NCI-H1417 (cell line): Measurements from ENCODE around the gene NCF4.
A peak's percentile ranks its signal among the peaks of the same experiment; 100 is the strongest.

Source experiments
- DNase-seq, 3 experiments: peaks; one replicate each; lab custom pipeline; 2025; lab: John Stamatoyannopoulos, UW

Gene NCF4

DNA sequence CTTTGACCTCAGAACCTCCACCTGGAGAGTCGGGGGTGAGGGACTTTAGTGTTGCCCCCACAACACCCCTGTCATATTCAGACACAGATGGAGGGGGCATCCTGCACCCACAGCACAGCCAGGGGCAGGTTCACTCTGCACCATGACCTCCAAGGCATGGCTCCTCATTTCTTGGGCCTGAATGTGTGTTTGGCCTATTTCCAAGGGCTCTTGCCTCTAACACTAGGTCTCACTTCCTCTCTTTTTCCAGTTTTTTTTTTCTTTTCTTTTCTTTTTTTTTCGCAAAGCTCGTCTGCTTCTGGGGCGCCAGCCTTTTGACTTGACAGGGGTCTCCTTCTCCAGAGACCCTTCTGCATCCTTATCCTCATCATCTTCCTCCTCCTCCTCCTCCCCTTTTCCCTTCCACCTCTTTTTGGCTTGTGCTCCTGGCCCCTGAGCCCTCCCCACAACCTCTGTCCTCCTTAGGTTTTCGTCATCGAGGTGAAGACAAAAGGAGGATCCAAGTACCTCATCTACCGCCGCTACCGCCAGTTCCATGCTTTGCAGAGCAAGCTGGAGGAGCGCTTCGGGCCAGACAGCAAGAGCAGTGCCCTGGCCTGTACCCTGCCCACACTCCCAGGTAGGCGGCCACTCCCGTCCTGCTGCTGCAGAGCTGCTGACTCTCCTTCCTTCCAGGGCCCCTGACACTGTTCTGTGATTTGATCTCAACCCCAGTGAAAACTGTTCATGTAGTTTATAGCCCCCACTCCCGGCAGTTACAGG lies 3.8 kb downstream of the NCF4 start:
- no peak for DNase-seq

GRCh38 chr22:36865346-36865745 lies 4.5 kb downstream of the NCF4 start:
- DNase-seq, result no peak

- DNase-seq, result no peak
Measured at GRCh38 chr22:36867695-36868094, 6.9 kb downstream of the NCF4 start.

DNA sequence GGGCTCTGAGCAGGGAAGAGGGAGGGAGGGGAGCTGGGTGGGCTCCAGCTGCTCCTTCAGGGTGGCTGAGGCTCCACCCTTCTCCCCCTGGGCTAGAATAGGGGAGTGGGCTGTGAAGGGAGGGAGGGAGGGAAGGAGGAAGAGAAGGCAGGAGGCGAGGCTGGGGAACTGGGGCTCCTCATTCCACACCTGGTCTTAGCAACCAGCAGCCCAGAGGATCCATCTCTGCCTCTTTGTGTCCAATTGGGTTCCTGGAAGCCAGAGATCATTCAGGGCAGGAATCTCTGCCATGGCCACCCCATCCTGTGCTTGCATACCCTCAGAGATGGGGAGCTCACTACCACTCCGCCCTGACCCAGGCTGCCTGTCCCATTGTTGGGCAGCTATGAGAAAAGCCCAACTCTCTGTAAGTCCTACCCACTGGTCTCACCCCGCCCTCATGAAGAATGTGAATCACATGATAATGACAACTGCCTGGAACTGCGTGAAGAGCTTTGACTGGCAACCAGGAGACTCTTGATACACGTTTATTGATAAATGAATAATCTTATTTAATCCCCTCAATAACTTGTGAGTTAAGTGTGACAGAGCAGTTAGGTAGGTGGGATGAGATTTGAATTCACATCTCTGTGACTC lies 7.9 kb downstream of the NCF4 start:
- DNase-seq, result no peak

- DNase-seq, result no peak
Measured at GRCh38 chr22:36870250-36870649, 9.4 kb downstream of the NCF4 start.

DNA sequence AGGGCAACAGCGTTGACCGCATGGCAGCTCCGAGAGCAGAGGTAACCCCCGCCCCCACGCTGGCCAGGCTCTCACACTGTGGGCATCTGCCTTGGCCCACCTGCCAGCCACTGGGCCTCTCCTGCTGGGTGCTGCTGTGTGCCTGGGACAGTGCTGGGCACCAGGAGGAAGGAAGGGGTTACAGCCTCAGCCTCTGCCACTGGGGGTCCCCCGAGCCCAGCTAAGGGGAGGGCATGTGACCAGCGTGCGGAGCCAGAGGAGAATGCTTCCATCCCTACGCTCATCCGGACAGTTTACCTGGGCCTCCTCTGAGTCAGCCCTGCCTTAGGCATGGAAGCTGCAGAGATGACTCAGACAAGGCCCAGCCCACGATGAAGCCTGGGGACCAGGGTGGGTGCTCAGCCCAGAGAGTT lies 10.9 kb downstream of the NCF4 start:
- DNase-seq, result no peak

- no peak for DNase-seq
Measured at GRCh38 chr22:36872084-36872483, 11.3 kb downstream of the NCF4 start.

DNA sequence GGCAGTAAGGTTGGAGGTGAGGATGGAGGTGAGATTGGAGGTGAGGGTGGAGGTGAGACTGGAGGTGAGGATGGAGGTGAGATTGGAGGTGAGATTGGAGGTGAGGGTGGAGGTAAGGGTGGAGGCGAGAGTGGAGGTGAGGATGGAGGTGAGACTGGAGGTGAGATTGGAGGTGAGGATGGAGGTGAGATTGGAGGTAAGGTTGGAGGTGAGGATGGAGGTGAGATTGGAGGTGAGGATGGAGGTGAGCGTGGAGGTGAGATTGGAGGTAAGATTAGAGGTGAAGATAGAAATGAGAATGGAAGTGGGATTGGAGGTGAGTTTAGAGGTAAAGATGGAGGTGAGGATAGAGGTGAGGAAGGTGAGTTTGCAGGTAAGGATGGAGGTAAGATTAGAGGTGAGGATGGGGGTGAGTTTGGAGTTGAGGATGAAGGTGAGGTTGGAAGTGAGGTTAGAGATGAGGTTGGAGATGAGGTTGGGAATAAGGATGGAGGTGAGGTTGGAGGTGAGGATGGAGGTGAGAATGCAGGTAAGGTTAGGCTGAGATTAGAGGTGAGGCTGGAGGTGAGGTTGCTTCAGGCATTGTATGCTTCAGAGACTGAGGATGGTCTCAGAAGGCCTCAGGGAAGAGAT lies 12.2 kb downstream of the NCF4 start:
- DNase-seq, result no peak

- DNase-seq, result peak in 2 of 3 experiments; percentile 2 to 35
Measured at GRCh38 chr22:36873614-36874308, 13.0 kb downstream of the NCF4 start.

GRCh38 chr22:36874309-36874696 lies 13.5 kb downstream of the NCF4 start:
- DNase-seq, result no peak

DNA sequence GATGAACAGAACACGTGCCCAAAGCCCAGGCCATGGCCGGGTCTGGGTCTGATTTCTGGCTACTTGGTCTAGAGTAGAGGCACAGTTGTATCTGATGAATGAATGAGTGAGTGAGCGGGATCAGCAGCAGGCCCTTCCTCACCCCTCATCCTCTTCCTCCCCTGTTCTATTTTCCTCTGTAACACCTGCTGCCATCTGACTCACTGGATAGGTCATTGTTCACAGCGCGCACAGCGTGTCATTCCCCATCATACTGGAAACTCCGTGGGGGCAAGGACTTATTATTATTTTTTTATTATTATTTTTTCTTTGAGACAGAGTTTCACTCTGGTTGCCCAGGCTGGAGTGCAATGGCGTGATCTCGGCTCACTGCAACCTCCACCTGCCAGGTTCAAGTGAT lies 13.9 kb downstream of the NCF4 start:
- DNase-seq, result no peak

GRCh38 chr22:36875741-36876140 lies 14.9 kb downstream of the NCF4 start:
- DNase-seq, result no peak

GRCh38 chr22:36879775-36880174 lies 19.0 kb downstream of the NCF4 start:
- DNase-seq, result no peak

DNA sequence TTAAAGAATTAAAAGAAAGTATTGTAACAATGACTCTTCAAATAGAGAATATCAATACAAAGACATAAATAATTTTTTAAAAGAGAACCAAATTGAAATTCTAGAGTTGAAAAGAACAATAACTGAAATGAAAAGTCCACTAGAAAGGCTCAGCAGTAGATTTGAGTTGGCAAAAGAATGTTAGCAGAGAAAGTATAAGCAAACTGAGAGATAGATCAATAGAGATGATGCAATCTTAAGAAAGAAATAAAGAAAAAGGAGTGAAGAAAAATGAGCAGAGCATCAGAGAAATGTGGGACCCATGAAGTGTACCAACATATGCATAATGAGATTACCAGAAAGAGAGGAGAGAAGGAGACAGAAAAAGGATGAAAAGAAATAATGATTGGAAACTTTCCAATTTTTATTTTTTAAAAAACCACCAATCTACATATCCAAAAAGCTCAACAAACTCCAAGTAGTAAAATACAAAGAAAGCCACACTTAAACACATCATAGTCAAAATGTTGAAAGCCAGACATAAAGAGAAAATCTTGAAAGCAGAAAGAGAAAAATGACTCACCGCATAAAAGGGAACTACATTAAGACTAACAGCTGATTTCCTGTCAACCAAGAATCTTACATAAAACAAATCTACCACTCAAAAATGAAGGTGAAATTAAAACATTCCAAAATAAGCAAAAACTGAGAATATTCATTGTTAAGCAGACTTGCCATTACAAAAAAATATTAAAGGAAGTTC lies 20.9 kb downstream of the NCF4 start:
- DNase-seq, result no peak

DNA sequence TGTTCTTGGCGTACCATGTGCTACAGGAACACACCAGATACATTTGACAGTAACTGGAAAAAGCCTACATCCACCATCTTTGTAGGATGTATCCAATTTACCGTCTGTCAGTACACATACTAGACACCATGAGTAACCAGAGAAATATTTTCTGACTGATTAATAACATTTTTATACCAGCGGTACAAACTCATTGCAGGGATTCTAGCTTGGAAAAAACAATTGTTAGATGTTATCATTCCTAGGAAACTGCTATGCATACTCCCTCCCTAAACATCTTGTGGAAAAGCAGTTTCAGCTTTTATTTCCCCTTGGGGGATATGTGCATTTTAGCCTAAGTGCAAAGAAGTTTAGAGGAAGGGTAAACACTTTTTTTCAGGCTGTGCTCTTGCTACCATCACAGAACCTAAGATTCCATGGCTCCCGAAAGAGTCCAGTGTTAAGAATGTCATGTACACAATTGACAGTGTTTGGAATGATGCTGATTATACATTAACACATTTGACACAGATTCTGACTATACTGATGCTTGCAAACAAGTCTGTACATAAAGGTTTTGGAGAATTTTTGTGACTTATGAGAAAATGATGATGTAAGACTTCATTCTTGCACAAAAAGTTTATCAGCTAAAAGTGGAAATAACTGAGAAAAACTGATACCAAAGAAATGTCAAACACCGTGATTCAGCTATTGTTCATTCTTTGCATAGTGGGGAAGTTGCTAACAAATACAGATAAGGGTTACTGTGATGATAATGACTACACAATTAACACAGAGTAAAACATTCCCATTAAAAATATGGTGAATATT lies 23.7 kb downstream of the NCF4 start:
- DNase-seq, result no peak

GRCh38 chr22:36885474-36885873 lies 24.7 kb downstream of the NCF4 start:
- DNase-seq, result no peak

DNA sequence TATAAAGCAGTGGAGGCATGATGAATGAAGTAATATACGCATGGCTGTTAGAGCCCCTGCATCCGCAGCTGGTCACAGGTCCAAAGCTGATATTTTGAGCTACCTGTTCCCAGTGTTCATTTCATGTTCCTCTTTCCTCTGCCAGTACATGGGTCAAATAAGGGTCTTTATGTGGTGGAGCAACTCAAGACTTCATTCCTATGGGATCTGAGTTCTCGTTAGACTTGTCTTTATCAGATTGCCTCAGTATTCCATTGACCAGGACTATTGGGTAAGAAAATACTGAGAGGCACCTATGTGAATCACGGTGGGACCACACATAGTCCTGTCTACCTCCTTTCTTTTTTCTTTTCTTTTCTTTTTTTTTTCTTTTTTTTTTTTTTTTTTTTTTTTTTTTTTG lies 25.2 kb downstream of the NCF4 start:
- DNase-seq, result no peak

DNA sequence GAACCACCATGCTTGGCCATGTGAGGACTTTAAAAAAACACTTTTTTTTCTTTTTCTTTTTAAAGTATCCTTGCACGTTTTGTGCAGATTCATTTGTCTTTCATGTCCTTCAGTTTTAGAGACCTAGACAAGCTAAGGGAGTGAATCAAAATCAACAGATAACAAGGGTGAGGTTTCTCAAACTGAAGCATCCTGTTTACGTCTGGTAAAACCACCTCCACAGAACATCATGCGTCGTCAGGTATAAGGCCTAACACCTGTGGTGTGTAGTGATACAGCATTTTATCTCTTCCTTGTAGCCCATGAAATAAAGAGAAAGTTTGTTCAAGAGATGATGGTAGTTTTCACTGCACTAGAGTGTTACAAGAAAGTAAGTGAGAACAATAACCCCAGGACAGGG lies 26.4 kb downstream of the NCF4 start:
- no peak for DNase-seq

DNA sequence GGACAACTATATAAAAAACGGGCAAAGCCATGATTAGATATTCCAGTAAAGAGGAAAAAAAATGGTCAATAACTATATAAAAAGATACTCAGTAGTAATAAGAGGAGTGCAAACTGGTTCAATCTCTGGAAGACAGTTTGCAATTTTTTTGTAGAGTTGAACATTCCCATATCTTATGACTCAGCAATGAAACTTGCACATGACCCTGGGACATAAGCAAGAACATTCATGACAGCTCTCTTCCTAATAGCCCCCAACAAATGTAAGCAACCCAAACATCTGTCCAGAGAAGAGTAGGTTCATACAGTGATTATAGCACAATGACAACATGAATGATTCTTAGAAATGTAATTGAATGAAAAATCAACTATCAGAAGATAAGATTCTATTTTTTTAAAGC lies 30.8 kb downstream of the NCF4 start:
- no peak for DNase-seq

DNA sequence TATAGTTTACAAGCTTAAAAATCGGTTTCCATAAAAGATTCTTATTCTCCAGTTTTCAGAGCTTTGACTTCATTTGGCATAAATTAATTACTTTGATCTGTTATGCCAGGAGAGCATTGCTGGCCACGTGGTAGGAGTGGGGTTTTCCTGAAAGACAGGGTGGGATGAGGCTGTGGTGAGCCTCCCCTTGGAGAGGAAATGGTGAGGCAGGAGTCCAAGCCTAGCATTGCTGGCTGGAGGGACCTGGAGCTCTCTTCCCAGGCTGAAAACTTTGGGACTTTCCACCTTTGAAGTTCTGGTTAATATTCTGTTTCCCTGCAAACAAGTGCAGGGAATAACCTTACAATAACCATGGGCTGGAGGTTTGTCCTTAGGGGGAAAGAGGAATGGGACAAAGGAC lies 31.5 kb downstream of the NCF4 start:
- DNase-seq, result no peak

DNA sequence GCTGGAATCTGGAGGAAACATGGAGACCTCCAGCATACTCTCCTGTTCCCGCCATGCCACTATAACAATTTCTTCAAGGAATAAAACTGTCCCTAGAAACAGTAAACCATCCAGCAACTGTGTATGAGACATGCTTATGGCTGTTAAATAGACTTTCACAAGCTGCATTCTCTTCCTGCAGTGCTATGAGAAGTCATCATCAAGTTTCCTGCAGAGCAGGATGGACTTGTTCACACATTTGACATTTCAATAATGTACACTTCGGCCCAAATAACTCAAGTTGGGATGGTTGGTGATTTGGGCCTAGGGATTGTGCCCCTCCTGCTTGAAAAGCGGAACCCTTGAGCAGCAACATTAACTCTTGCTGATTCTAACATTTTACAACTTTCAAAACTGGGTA lies 32.5 kb downstream of the NCF4 start:
- DNase-seq, result no peak
